Fibroblast of pulmonary artery (primary cell): Measurements from ENCODE around the gene MSI1.
A peak's percentile ranks its signal among the peaks of the same experiment; 100 is the strongest.
"Not testable (repeated sequence)": the region's sequence is repeated elsewhere in the genome, so short reads cannot be mapped to it uniquely, and the experiment has no call there.

Experiments used
- DNase-seq: peaks from one replicate; pipeline ENCODE4 v3.0.0-alpha.2; 2010; ENCODE audit warnings: low read depth
- H3K4me3 ChIP-seq: replicated peaks from 2 replicates; pipeline ENCODE4 v1.5.1; 2011; ENCODE audit warnings: low read depth, mild to moderate bottlenecking, control low read depth, low read length, moderate library complexity
- TF ChIP-seq, protein P1 (sequence below): IDR thresholded peaks from 2 replicates; pipeline ENCODE4 v1.5.1; 2011; ENCODE audit warnings: mild to moderate bottlenecking, control low read depth, low read length, inconsistent platforms; ENCODE audit errors: missing control alignments

MSI1 gene

DNA sequence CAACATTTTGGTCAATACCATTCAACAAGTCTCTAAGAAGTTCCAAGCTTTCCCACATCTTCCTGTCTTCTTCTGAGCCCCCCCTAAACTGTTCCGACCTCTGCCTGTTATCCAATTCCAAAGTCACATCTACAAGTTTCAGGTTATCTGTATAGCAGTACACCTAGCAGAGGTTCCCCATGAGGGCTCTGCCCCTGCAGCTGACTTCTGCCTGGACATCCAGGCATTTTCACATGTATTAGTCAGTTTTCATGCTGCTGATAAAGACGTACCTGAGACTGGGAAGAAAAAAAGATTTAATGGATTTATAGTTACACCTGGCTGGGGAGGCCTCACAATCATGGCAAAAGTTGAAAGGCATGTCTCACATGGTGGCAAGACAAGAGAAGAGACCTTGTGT lies 31.2 kb downstream of the MSI1 start:
- no peak overlapping the region for H3K4me3 ChIP-seq
- DNase-seq, result no peak
- TF ChIP-seq, protein P1, sequence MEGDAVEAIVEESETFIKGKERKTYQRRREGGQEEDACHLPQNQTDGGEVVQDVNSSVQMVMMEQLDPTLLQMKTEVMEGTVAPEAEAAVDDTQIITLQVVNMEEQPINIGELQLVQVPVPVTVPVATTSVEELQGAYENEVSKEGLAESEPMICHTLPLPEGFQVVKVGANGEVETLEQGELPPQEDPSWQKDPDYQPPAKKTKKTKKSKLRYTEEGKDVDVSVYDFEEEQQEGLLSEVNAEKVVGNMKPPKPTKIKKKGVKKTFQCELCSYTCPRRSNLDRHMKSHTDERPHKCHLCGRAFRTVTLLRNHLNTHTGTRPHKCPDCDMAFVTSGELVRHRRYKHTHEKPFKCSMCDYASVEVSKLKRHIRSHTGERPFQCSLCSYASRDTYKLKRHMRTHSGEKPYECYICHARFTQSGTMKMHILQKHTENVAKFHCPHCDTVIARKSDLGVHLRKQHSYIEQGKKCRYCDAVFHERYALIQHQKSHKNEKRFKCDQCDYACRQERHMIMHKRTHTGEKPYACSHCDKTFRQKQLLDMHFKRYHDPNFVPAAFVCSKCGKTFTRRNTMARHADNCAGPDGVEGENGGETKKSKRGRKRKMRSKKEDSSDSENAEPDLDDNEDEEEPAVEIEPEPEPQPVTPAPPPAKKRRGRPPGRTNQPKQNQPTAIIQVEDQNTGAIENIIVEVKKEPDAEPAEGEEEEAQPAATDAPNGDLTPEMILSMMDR, result no peak

DNA sequence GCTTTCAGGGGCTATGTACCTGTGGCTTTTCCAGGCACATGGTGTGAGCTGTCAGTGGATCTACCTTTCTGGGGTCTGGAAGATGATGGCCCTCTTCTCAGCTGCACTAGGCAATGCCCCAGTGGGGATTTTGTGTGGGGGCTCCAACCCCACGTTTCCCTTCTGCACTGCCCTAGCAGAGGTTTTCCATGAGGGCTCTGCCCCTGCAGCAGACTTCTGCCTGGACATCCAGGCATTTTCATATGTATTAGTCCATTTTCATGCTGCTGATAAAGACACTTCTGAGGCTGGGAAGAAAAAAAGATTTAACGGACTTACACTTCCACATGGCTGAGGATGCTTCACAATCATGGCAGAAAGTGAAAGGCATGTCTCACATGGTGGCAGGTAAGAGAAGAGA lies 32.6 kb downstream of the MSI1 start:
- not testable (repeated sequence) for DNase-seq, H3K4me3 ChIP-seq

DNA sequence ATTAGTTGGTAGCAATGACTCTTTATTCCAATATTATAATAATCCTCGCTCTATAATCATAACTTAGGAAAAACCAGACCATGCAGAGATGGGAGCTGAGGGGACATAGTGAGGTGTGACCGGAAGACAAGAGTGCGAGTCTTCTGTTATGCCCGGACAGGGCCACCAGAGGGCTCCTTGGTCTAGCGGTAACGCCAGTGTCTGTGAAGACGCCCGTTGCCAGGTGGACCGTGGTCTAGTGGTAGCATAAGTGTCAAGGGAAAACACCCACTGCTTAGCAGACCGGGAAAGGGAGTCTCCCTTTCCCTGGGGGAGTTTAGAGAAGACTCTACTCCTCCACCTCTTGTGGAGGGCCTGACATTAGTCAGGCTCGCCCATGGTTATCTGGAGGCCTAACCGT lies 33.5 kb downstream of the MSI1 start:
- TF ChIP-seq, protein P1, result peak; percentile 56
- not testable (repeated sequence) for H3K4me3 ChIP-seq
- peak; percentile 35 for DNase-seq

DNA sequence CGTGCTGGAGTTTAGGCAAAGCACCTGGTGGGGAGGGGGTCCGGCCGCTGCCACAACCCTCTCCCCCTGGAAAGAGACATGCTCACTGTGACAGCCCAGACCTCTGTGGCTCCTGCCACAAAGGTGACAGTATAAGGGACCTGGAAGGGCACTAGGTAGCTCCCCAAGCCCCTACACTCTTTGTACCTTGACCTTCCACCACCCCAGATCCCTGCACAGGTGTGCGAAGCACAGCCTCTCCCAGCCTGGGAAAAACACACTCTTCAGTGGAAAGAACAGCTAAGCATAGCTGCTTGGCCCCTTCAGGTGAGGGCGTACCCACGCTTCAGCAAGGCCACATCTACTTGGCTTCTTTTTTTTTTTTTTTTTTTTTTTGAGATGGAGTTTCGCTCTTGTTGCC lies 36.4 kb downstream of the MSI1 start:
- DNase-seq, result no peak
- TF ChIP-seq, protein P1, result no peak
- H3K4me3 ChIP-seq, result no peak overlapping the region

DNA sequence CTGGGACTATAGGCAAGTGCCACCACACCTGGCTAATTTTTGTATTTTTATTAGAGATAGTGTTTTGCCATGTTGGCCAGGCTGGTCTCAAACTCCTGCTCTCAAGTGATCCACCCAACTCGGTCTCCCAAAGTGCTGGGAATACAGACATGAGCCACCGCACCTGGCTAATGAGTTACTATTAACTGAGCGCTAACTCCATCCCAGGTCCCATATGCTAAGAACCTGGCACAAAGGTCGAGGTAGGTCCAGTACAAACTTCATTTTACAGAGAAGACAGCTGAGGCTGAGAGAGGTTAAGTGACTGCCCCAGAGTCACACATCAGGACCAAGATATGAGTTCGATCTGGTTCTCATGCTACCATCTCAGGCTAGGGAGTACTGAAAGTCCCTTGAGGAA lies 36.9 kb downstream of the MSI1 start:
- no peak overlapping the region for H3K4me3 ChIP-seq
- no peak for DNase-seq
- TF ChIP-seq, protein P1, result no peak

DNA sequence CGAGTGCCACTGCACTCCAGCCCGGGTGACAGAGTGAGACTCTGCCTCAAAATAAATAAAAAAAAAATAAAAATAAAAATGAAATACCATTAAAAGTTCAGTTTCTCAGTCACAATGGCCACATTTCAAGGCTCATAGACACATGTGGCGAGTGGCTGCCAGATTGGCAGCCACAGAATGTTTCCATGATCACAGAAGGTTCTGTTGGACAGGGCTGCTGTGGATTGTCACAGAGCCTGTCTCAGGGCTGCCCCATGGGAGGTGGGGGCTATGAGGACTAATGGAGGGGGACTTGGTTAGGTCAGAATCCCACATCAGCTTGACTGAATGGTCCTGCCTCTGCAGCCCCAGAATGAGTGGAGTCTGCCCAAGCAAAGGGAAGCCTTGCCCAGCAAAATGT lies 37.6 kb downstream of the MSI1 start:
- TF ChIP-seq, protein P1, result no peak
- H3K4me3 ChIP-seq, result no peak overlapping the region
- DNase-seq, result no peak

DNA sequence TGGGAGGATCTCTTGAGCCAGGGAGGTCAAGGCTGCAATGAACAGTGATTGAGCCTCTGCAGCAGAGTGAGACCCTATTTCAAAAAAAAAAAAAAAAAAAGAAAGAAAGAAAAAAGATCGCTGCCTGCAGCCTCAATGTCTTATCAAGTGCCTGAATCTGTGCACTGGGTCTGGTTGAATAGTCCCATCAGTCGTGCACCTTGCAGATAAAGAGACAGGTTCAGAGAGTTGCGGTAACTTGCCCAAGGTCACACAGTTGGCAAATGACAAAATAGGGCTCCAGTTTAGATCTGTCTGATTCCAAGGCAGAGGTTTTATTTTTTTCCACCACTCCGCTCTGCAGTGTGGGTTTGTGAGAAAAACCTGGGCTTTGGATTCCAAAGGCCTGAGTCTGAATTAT lies 40.7 kb downstream of the MSI1 start:
- no peak for DNase-seq
- no peak overlapping the region for H3K4me3 ChIP-seq
- TF ChIP-seq, protein P1, result no peak

DNA sequence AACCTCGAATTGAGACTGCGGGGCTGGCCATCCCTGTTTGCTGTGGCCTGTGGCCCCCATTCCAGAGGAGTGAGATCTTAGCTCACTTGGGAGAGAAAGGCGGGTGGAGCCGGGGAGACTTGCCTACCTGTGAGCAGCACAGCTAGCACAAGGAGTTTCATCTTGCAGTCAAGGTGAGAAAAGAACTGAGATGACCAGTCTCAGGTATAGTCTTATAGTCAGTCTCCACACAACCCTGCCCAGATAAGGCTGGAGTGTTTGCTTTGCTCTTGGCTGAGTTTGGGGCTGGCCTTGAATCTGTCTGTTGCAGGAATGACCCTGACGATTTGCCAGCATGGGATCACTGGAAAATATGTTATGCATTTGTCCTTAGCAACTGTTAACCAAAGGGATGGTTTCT lies 41.4 kb downstream of the MSI1 start, which contains the start of gene PLA2G1B:
TSS of gene PLA2G1B (minus strand) at position 187 of the 400 bp plus-strand sequence. CDS start at position 161, 26 bp downstream.
- DNase-seq, result no peak

More for the DNA sequence above, 41.4 kb downstream of the MSI1 start, which contains the start of gene PLA2G1B:
- no peak within 1 kb of the TSS for H3K4me3 ChIP-seq
- TF ChIP-seq, protein P1, result no peak
